Cerebellar nuclear complex (tissue), 1 donor: ENCODE measurements around the gene IL1RL2.

Experiments
- DNase-seq, 2 experiments: peaks; one replicate each; lab custom pipeline; 2025; lab: John Stamatoyannopoulos, UW

The IL1RL2 gene

GRCh38 chr2:102186791-102187495 is at the start of gene IL1RL2:
IL1RL2 (plus strand) TSS chr2:102187023; CDS start chr2:102187868, 845 bp downstream.
- DNase-seq = no peak

GRCh38 chr2:102137138-102137537 is 49.7 kb upstream of the IL1RL2 start:
- DNase-seq = no peak

GRCh38 chr2:102138331-102138730 is 48.5 kb upstream of the IL1RL2 start:
- no peak for DNase-seq

- no peak for DNase-seq
Measured at GRCh38 chr2:102139851-102140250, 47.0 kb upstream of the IL1RL2 start.

GRCh38 chr2:102140377-102140776 is 46.4 kb upstream of the IL1RL2 start:
- no peak for DNase-seq

GRCh38 chr2:102141011-102141943 is 45.5 kb upstream of the IL1RL2 start:
- DNase-seq = no peak

- no peak for DNase-seq
Measured at GRCh38 chr2:102141970-102142828, 44.6 kb upstream of the IL1RL2 start, which contains the start of gene IL1R1. IL1R1 (plus strand) TSS chr2:102142746; CDS start chr2:102157725, 14,979 bp downstream.

GRCh38 chr2:102142829-102143449 is 43.9 kb upstream of the IL1RL2 start:
- no peak for DNase-seq

GRCh38 chr2:102143450-102143985 is 43.3 kb upstream of the IL1RL2 start:
- DNase-seq = no peak

- DNase-seq = no peak
Measured at GRCh38 chr2:102144128-102144527, 42.7 kb upstream of the IL1RL2 start.

GRCh38 chr2:102145107-102145506 is 41.7 kb upstream of the IL1RL2 start:
- no peak for DNase-seq

GRCh38 chr2:102145934-102146333 is 40.9 kb upstream of the IL1RL2 start:
- DNase-seq = no peak

- DNase-seq = no peak
Measured at GRCh38 chr2:102147935-102148334, 38.9 kb upstream of the IL1RL2 start.

- no peak for DNase-seq
Measured at GRCh38 chr2:102149243-102149642, 37.6 kb upstream of the IL1RL2 start.

GRCh38 chr2:102149644-102150455 is 37.0 kb upstream of the IL1RL2 start:
- no peak for DNase-seq

- DNase-seq = no peak
Measured at GRCh38 chr2:102154364-102154763, 32.5 kb upstream of the IL1RL2 start.

GRCh38 chr2:102154946-102155702 is 31.7 kb upstream of the IL1RL2 start:
- DNase-seq = no peak

- DNase-seq = no peak
Measured at GRCh38 chr2:102155703-102156515, 30.9 kb upstream of the IL1RL2 start.
